Glutamatergic neuron (in vitro differentiated cells): Measurements from ENCODE around the gene CAND2. TPM values are rescaled to one million over a fixed set of nuclear protein-coding genes. Genes with fewer than 3 reads are reported as not detected.

Experiments used
- DNase-seq: peaks from one replicate; pipeline ENCODE4 v3.0.0; 2022
- H3K27ac Mint-ChIP-seq: one replicate; pipeline ENCODE4 v1.8.0; 2020; ENCODE audit warnings: mild to moderate bottlenecking, mixed read lengths, inconsistent platforms; ENCODE audit not compliant: unreplicated experiment
- H3K27me3 Mint-ChIP-seq: one replicate; pipeline ENCODE4 v1.8.0; 2020; ENCODE audit warnings: mild to moderate bottlenecking, moderate library complexity, mixed read lengths, inconsistent platforms; ENCODE audit not compliant: unreplicated experiment
- H3K36me3 Mint-ChIP-seq: one replicate; pipeline ENCODE4 v1.8.0; 2020; ENCODE audit warnings: mild to moderate bottlenecking, mixed read lengths, inconsistent platforms; ENCODE audit not compliant: unreplicated experiment
- H3K4me1 Mint-ChIP-seq: one replicate; pipeline ENCODE4 v1.8.0; 2020; ENCODE audit warnings: mild to moderate bottlenecking, low read depth, mixed read lengths, inconsistent platforms; ENCODE audit not compliant: unreplicated experiment
- H3K4me3 Mint-ChIP-seq: one replicate; pipeline ENCODE4 v1.8.0; 2020; ENCODE audit warnings: mild to moderate bottlenecking, mixed read lengths, inconsistent platforms; ENCODE audit not compliant: unreplicated experiment
- H3K9me3 Mint-ChIP-seq: one replicate; pipeline ENCODE4 v1.8.0; 2020; ENCODE audit warnings: mild to moderate bottlenecking, moderate library complexity, mixed read lengths, inconsistent platforms; ENCODE audit not compliant: unreplicated experiment
- CTCF ChIP-seq: fragments of 200-600 bp; sonication (generic); IDR thresholded peaks from one replicate; pipeline ENCODE4 v1.5.0; 2021; ENCODE audit not compliant: partially characterized antibody, unreplicated experiment
- total RNA-seq: library from RNA; stranded (reverse); fragmentation: NEBNext Ultra II Directional; extraction: Animal tissue kit (Norgen Biotek cat#: 25700); gene quantifications from one replicate; pipeline ENCODE4 v1.2.1, GENCODE V29; 2021; ENCODE audit not compliant: unreplicated experiment

CAND2 gene
- total RNA-seq, 1 donor from 2014 or later = 8.8 TPM

GRCh38 chr3:12756175-12756574 is 40.3 kb upstream of the CAND2 start:
- peaks cover 5% of the 10 kb centered on the region for H3K27me3 Mint-ChIP-seq
- H3K4me1 Mint-ChIP-seq = peaks cover 9% of the 10 kb centered on the region
- no peaks in the 10 kb centered on the region for H3K9me3 Mint-ChIP-seq
- H3K4me3 Mint-ChIP-seq = no peak overlapping the region
- no peak for TF ChIP-seq CTCF
- DNase-seq = no peak
- no peak overlapping the region for H3K27ac Mint-ChIP-seq
- H3K36me3 Mint-ChIP-seq = no peaks in the 10 kb centered on the region

- H3K27ac Mint-ChIP-seq = no peak overlapping the region
Observed at GRCh38 chr3:12756635-12757034, 39.8 kb upstream of the CAND2 start.

GRCh38 chr3:12758025-12758781 is 38.3 kb upstream of the CAND2 start:
- Mint-ChIP-seq H3K36me3 (no peaks in the 10 kb centered on the region), H3K9me3 (no peaks in the 10 kb centered on the region), H3K4me3 (no peak overlapping the region), H3K27me3 (peaks cover 7% of the 10 kb centered on the region), H3K27ac (no peak overlapping the region), H3K4me1 (peaks cover 9% of the 10 kb centered on the region)
- no peak for TF ChIP-seq CTCF
- no peak for DNase-seq

More at GRCh38 chr3:12756635-12757034, 39.8 kb upstream of the CAND2 start:
- no peak for TF ChIP-seq CTCF
- Mint-ChIP-seq H3K9me3 (no peaks in the 10 kb centered on the region), H3K36me3 (no peaks in the 10 kb centered on the region), H3K4me3 (no peak overlapping the region), H3K4me1 (peaks cover 9% of the 10 kb centered on the region), H3K27me3 (peaks cover 5% of the 10 kb centered on the region)
- no peak for DNase-seq

- TF ChIP-seq CTCF = no peak
- no peaks in the 10 kb centered on the region for H3K9me3 Mint-ChIP-seq
- H3K27me3 Mint-ChIP-seq = peaks cover 7% of the 10 kb centered on the region
- no peaks in the 10 kb centered on the region for H3K36me3 Mint-ChIP-seq
- no peak within 1 kb of the TSS for H3K27ac Mint-ChIP-seq
- DNase-seq = no peak
- no peak within 1 kb of the TSS for H3K4me3 Mint-ChIP-seq
- peaks cover 9% of the 10 kb centered on the region for H3K4me1 Mint-ChIP-seq
Observed at GRCh38 chr3:12759097-12759679, 37.3 kb upstream of the CAND2 start, which contains the start of gene TMEM40. Gene TMEM40, minus strand, starts transcription at chr3:12759259. Its CDS starts 9,427 bp downstream, at chr3:12749832.
